H1 (cell line): ENCODE data around the gene CENPP. TPM values are rescaled to one million over a fixed set of nuclear protein-coding genes. Genes with fewer than 3 reads are reported as not detected.

Experiments used
- CHD1 ChIP-seq: IDR thresholded peaks from 2 replicates; pipeline ENCODE4 v1.6.1; 2012; ENCODE audit warnings: low read depth, low read length, improper control_type of control experiment
- EP300 ChIP-seq, 2 experiments: IDR thresholded peaks; 1 replicate in 1 of 2; 2 replicates in 1 of 2; pipeline ENCODE4 v1.6.1; 2011 to 2012; ENCODE audit warnings: low read depth in 2 of 2, low read length in 2 of 2, mild to moderate bottlenecking in 2 of 2, borderline replicate concordance in 1 of 2, inconsistent platforms in 1 of 2, moderate library complexity in 1 of 2
- GABPA ChIP-seq: IDR thresholded peaks from 2 replicates; pipeline ENCODE4 v1.6.1; 2011; ENCODE audit warnings: mild to moderate bottlenecking, low read length, moderate library complexity, borderline replicate concordance; ENCODE audit not compliant: insufficient read depth
- GTF2F1 ChIP-seq: IDR thresholded peaks from 2 replicates; pipeline ENCODE4 v1.6.1; 2012; ENCODE audit warnings: low read depth, low read length, improper control_type of control experiment, borderline replicate concordance
- NANOG ChIP-seq: IDR thresholded peaks from 2 replicates; pipeline ENCODE4 v1.6.1; 2011; ENCODE audit warnings: low read length, low read depth, mild to moderate bottlenecking, inconsistent platforms; ENCODE audit not compliant: insufficient read depth, poor library complexity, severe bottlenecking
- TAF1 ChIP-seq: IDR thresholded peaks from 2 replicates; pipeline ENCODE4 v1.6.1; 2011; ENCODE audit warnings: mild to moderate bottlenecking, low read depth, low read length
- TAF7 ChIP-seq: optimal IDR thresholded peaks from 2 replicates; pipeline ENCODE3; 2011; ENCODE audit warnings: low read depth, mild to moderate bottlenecking, inconsistent platforms, low read length, moderate library complexity, borderline replicate concordance
- TEAD4 ChIP-seq: IDR thresholded peaks from 2 replicates; pipeline ENCODE4 v1.6.1; 2012; ENCODE audit warnings: low read depth, low read length, inconsistent platforms, mixed read lengths
- USF2 ChIP-seq: IDR thresholded peaks from 2 replicates; pipeline ENCODE4 v1.6.1; 2011; ENCODE audit warnings: low read length, improper control_type of control experiment
- polyA plus RNA-seq, 7 experiments: library from polyadenylated mRNA; depleted of rRNA in 3 of 7; stranded (reverse) in 5 of 7; unstranded in 2 of 7; fragments of >200 nt in 5 of 7; fragments of 200-250 nt in 2 of 7; gene quantifications; 1 replicate in 5 of 7; 2 replicates in 1 of 7; 4 replicates in 1 of 7; pipeline versions ENCODE4 v1.2.1 to v1.2.3, GENCODE V29; 2011 to 2013; ENCODE audit warnings: missing spikeins in 2 of 7, mixed read lengths in 2 of 7
- total RNA-seq: library from RNA; stranded (reverse); fragmentation: NEBNext Ultra II Directional; extraction: Animal tissue kit (Norgen Biotek cat#: 25700); gene quantifications from 2 replicates; pipeline ENCODE4 v1.2.1, GENCODE V29; 2021

The CENPP gene
- total and polyA plus RNA-seq, 2 of the 8 experiments (the other 6 are each of a cell fraction or from before 2014, with no cell fraction given), result 2.7 to 10.8 TPM

GRCh38 chr9:92422611-92423338 lies 97.0 kb downstream of the CENPP start (continued):
- TF ChIP-seq NANOG (no peak), GTF2F1 (no peak), CHD1 (no peak), GABPA (no peak), TAF1 (no peak), TEAD4 (no peak), TAF7 (no peak), EP300 (IDR thresholded peaks at IDR 0.05; ENCODE audit: borderline replicate concordance in 1 of 2, low read depth in 2 of 2, low read length in 2 of 2) (no peak), USF2 (no peak)
